Activated T-cell treated with anti-CD3 and anti-CD28 coated beads, Interleukin-2, amount 50 U/mL, for 48 hours (primary cell): ENCODE measurements around the gene B4GALT7.
"Not testable (repeated sequence)": the region's sequence is repeated elsewhere in the genome, so short reads cannot be mapped to it uniquely, and the experiment has no call there.

Experiments used
- DNase-seq, 2 experiments: peaks; one replicate each; pipeline ENCODE4 v3.0.0-alpha.2; 2020

The B4GALT7 gene

GRCh38 chr5:177610131-177610769 is 10.3 kb downstream of the B4GALT7 start:
- DNase-seq: no peak

- no peak for DNase-seq
Observed at GRCh38 chr5:177610770-177611445, 11.0 kb downstream of the B4GALT7 start.

- DNase-seq: no peak
Observed at GRCh38 chr5:177611446-177612214, 11.7 kb downstream of the B4GALT7 start.

- DNase-seq: no peak
Observed at GRCh38 chr5:177612215-177612673, 12.3 kb downstream of the B4GALT7 start.

- no peak for DNase-seq
Observed at GRCh38 chr5:177620560-177620959, 20.6 kb downstream of the B4GALT7 start.

- DNase-seq: not testable (repeated sequence)
Observed at GRCh38 chr5:177624172-177624571, 24.2 kb downstream of the B4GALT7 start.

- not testable (repeated sequence) for DNase-seq
Observed at GRCh38 chr5:177630186-177630585, 30.3 kb downstream of the B4GALT7 start.

- not testable (repeated sequence) for DNase-seq
Observed at GRCh38 chr5:177634912-177635311, 35.0 kb downstream of the B4GALT7 start.

- not testable (repeated sequence) for DNase-seq
Observed at GRCh38 chr5:177645462-177645861, 45.5 kb downstream of the B4GALT7 start.

GRCh38 chr5:177651235-177651634 is 51.3 kb downstream of the B4GALT7 start:
- DNase-seq: not testable (repeated sequence)

- not testable (repeated sequence) for DNase-seq
Observed at GRCh38 chr5:177657846-177658245, 57.9 kb downstream of the B4GALT7 start.

GRCh38 chr5:177658542-177658941 is 58.6 kb downstream of the B4GALT7 start:
- DNase-seq: not testable (repeated sequence)
